Measurements from ENCODE around the gene HCAR1. TPM values are rescaled to one million over a fixed set of nuclear protein-coding genes. Genes with fewer than 3 reads are reported as not detected.

HCAR1 gene
- total RNA-seq, 1 donor from 2014 or later = 0.22 TPM

GRCh38 chr12:122749569-122750332, 19.1 kb upstream of the HCAR1 start:
- H3K36me3 Mint-ChIP-seq (ENCODE audit: insufficient read depth) = peaks cover 5% of the 10 kb centered on the region
- H3K4me1 Mint-ChIP-seq (ENCODE audit: low read depth) = peaks cover 28% of the 10 kb centered on the region
- no peak for TF ChIP-seq CTCF (IDR thresholded peaks at IDR 0.05; ENCODE audit: unreplicated experiment)
- H3K4me3 Mint-ChIP-seq (ENCODE audit: low read depth) = no peak overlapping the region
- peak overlapping the region; percentile 31 for H3K27ac Mint-ChIP-seq
- DNase-seq (ENCODE audit: low spot score, unreplicated experiment) = no peak
- H3K9me3 Mint-ChIP-seq (ENCODE audit: low read depth) = no peaks in the 10 kb centered on the region
- H3K27me3 Mint-ChIP-seq = no peaks in the 10 kb centered on the region

- H3K4me3 Mint-ChIP-seq (ENCODE audit: low read depth) = no peak overlapping the region
- no peak for DNase-seq (ENCODE audit: low spot score, unreplicated experiment)
- peaks cover 17% of the 10 kb centered on the region for H3K4me1 Mint-ChIP-seq (ENCODE audit: low read depth)
- H3K27ac Mint-ChIP-seq = no peak overlapping the region
- TF ChIP-seq CTCF (IDR thresholded peaks at IDR 0.05; ENCODE audit: unreplicated experiment) = no peak
- no peaks in the 10 kb centered on the region for H3K36me3 Mint-ChIP-seq (ENCODE audit: insufficient read depth)
- H3K27me3 Mint-ChIP-seq = no peaks in the 10 kb centered on the region
- no peaks in the 10 kb centered on the region for H3K9me3 Mint-ChIP-seq (ENCODE audit: low read depth)
Measured at GRCh38 chr12:122747224-122748135, 16.8 kb upstream of the HCAR1 start.

GRCh38 chr12:122743895-122744525, 13.4 kb upstream of the HCAR1 start:
- Mint-ChIP-seq H3K4me1 (ENCODE audit: low read depth) (no peaks in the 10 kb centered on the region), H3K9me3 (ENCODE audit: low read depth) (no peaks in the 10 kb centered on the region)

GRCh38 chr12:122740351-122740750, 9.7 kb upstream of the HCAR1 start:
- Mint-ChIP-seq H3K9me3 (ENCODE audit: low read depth) (no peaks in the 10 kb centered on the region), H3K36me3 (ENCODE audit: insufficient read depth) (no peaks in the 10 kb centered on the region), H3K4me1 (ENCODE audit: low read depth) (no peaks in the 10 kb centered on the region), H3K27me3 (no peaks in the 10 kb centered on the region), H3K4me3 (ENCODE audit: low read depth) (no peak overlapping the region), H3K27ac (no peak overlapping the region)
- no peak for TF ChIP-seq CTCF (IDR thresholded peaks at IDR 0.05; ENCODE audit: unreplicated experiment)
- no peak for DNase-seq (ENCODE audit: low spot score, unreplicated experiment)

More at GRCh38 chr12:122743895-122744525, 13.4 kb upstream of the HCAR1 start:
- H3K27ac Mint-ChIP-seq = no peak overlapping the region
- no peak for TF ChIP-seq CTCF (IDR thresholded peaks at IDR 0.05; ENCODE audit: unreplicated experiment)
- no peak overlapping the region for H3K4me3 Mint-ChIP-seq (ENCODE audit: low read depth)
- DNase-seq (ENCODE audit: low spot score, unreplicated experiment) = no peak
- H3K36me3 Mint-ChIP-seq (ENCODE audit: insufficient read depth) = no peaks in the 10 kb centered on the region
- no peaks in the 10 kb centered on the region for H3K27me3 Mint-ChIP-seq

GRCh38 chr12:122738571-122738970, 7.9 kb upstream of the HCAR1 start:
- Mint-ChIP-seq H3K27me3 (no peaks in the 10 kb centered on the region), H3K9me3 (ENCODE audit: low read depth) (no peaks in the 10 kb centered on the region), H3K4me1 (ENCODE audit: low read depth) (no peaks in the 10 kb centered on the region), H3K27ac (no peak overlapping the region), H3K4me3 (ENCODE audit: low read depth) (no peak overlapping the region), H3K36me3 (ENCODE audit: insufficient read depth) (no peaks in the 10 kb centered on the region)
- TF ChIP-seq CTCF (IDR thresholded peaks at IDR 0.05; ENCODE audit: unreplicated experiment) = no peak
- DNase-seq (ENCODE audit: low spot score, unreplicated experiment) = no peak

All from progenitor cell of endocrine pancreas (in vitro differentiated cells).